ENCODE measurements around the gene C20orf204.

C20orf204 gene

GRCh38 chr20:64055396-64055892 is 19.5 kb downstream of the C20orf204 start:
- no peak for DNase-seq (ENCODE audit: low spot score)
- H3K4me3 ChIP-seq: no peak overlapping the region
- peak overlapping the region in 1 of 2 donors; percentile 74 for H3K27ac ChIP-seq
- no peak for TF ChIP-seq CTCF (IDR thresholded peaks at IDR 0.05)

- H3K27ac ChIP-seq: peak overlapping the region in 1 of 2 donors; percentile 74
- TF ChIP-seq CTCF (IDR thresholded peaks at IDR 0.05): no peak
- DNase-seq (ENCODE audit: low spot score): no peak
- no peak overlapping the region for H3K4me3 ChIP-seq
Observed at GRCh38 chr20:64055893-64056638, 20.1 kb downstream of the C20orf204 start.

- Histone ChIP-seq H3K27ac (peak overlapping the region in 1 of 2 donors; percentile 74), H3K4me3 (peak overlapping the region; percentile 6)
- no peak for DNase-seq (ENCODE audit: low spot score)
- TF ChIP-seq CTCF (IDR thresholded peaks at IDR 0.05): no peak
Observed at GRCh38 chr20:64056639-64056888, 20.6 kb downstream of the C20orf204 start.

GRCh38 chr20:64056889-64057627 is 21.1 kb downstream of the C20orf204 start:
- peak overlapping the region; percentile 6 for H3K4me3 ChIP-seq
- no peak for DNase-seq (ENCODE audit: low spot score)
- H3K27ac ChIP-seq: peak overlapping the region in 1 of 2 donors; percentile 74
- TF ChIP-seq CTCF (IDR thresholded peaks at IDR 0.05): no peak

DNA sequence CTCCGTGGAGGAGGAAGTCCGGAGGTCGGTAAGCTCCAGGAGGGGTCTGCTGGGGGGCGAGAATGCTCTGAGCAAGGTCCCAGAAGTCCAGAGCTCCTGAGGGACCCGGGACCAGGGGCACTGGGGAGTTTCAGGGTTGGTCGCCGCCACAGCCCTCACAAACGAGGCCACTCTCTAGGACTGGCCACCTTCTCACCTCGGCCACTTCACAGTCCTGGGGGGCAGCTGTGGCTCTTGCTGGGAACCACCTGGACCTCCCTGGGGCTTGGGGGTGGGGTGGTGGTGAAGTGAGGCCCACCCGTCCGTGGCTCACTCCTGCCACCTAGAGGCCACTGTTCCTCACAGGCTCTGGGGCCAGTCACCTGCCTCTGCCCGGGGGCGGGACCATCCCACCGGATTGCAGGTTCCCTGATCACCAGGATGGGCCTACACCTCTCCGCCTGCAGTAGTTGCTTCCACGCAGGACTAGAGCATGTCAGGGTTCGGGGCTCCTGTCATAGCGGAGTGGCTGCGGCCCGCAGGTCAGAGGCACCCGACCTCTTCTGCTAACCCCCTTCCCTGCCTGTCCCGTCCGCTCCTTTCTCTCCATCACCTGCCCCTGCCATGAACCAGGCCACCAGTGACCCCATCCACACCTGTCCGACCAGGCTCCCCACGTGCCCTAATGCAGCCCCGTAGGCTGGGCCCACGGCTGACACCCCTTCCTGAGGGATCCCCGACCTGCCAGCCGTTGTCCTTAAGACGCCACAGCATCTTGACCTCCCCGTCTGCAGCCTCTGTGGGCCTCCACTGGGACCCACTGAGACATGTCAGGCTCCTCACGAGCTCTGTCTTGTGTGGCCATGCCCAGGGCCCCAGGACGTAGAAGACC is 21.9 kb downstream of the C20orf204 start:
- TF ChIP-seq CTCF (IDR thresholded peaks at IDR 0.05): peak; percentile 66
- Histone ChIP-seq H3K27ac (peak overlapping the region in 1 of 2 donors; percentile 74), H3K4me3 (peak overlapping the region; percentile 6)
- DNase-seq (ENCODE audit: low spot score): no peak

DNA sequence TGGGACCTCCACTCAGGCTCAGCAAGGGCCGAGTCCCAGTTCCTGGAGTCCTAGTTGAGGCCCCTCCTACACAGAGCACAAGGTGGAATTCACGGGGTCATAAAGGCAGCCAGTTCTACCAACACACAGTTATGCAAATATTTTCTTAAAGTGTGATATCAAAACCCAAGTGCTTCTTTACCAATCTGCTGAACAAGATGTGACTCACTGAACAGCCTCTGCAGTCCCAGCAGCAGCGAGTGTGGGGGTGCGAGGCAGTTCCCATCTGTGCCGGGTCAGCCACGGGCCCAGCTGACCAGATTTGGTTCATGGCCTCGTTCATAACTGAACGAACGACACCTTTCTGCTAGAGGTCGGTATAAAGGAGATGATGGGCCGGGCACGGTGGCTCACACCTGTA is 22.6 kb downstream of the C20orf204 start:
- no peak overlapping the region for H3K4me3 ChIP-seq
- no peak overlapping the region for H3K27ac ChIP-seq
- no peak for TF ChIP-seq CTCF (IDR thresholded peaks at IDR 0.05)
- no peak for DNase-seq (ENCODE audit: low spot score)

Measured in coronary artery (tissue), 2 donors.